NK-92 (cell line): ENCODE results near the gene DNAJB11.
"Not testable (repeated sequence)": the region's sequence is repeated elsewhere in the genome, so short reads cannot be mapped to it uniquely, and the experiment has no call there.

Experiments used
- DNase-seq: peaks from one replicate; lab custom pipeline; 2025; ENCODE audit not compliant: unreplicated experiment; lab: John Stamatoyannopoulos, UW

Gene DNAJB11

GRCh38 chr3:186570096-186570940, at the start of gene DNAJB11:
DNAJB11 (plus strand) TSS chr3:186570720; CDS start chr3:186570898, 178 bp downstream.
- DNase-seq: peak; percentile 91

- no peak for DNase-seq
Observed at GRCh38 chr3:186520957-186521842, 49.3 kb upstream of the DNAJB11 start.

- DNase-seq: no peak
Observed at GRCh38 chr3:186523022-186523421, 47.5 kb upstream of the DNAJB11 start.

GRCh38 chr3:186523434-186523833, 47.1 kb upstream of the DNAJB11 start:
- no peak for DNase-seq

- no peak for DNase-seq
Observed at GRCh38 chr3:186524616-186525015, 45.9 kb upstream of the DNAJB11 start.

GRCh38 chr3:186525369-186526255, 44.9 kb upstream of the DNAJB11 start:
- no peak for DNase-seq

- DNase-seq: no peak
Observed at GRCh38 chr3:186526256-186526606, 44.3 kb upstream of the DNAJB11 start.

- no peak for DNase-seq
Observed at GRCh38 chr3:186529201-186529999, 41.1 kb upstream of the DNAJB11 start.

- DNase-seq: no peak
Observed at GRCh38 chr3:186530415-186530814, 40.1 kb upstream of the DNAJB11 start.

GRCh38 chr3:186531694-186532093, 38.8 kb upstream of the DNAJB11 start:
- not testable (repeated sequence) for DNase-seq

- DNase-seq: no peak
Observed at GRCh38 chr3:186532598-186533072, 37.9 kb upstream of the DNAJB11 start.

- no peak for DNase-seq
Observed at GRCh38 chr3:186534113-186534669, 36.3 kb upstream of the DNAJB11 start.

- DNase-seq: no peak
Observed at GRCh38 chr3:186536883-186537844, 33.4 kb upstream of the DNAJB11 start.

- DNase-seq: no peak
Observed at GRCh38 chr3:186538779-186539178, 31.7 kb upstream of the DNAJB11 start.

- peak; percentile 33 for DNase-seq
Observed at GRCh38 chr3:186540221-186540834, 30.2 kb upstream of the DNAJB11 start.

GRCh38 chr3:186540835-186541226, 29.7 kb upstream of the DNAJB11 start:
- DNase-seq: no peak

- no peak for DNase-seq
Observed at GRCh38 chr3:186544281-186544680, 26.2 kb upstream of the DNAJB11 start, which contains the start of gene CRYGS. CRYGS (minus strand) TSS chr3:186544380; CDS start chr3:186544326, 54 bp downstream.

GRCh38 chr3:186549497-186549896, 21.0 kb upstream of the DNAJB11 start:
- no peak for DNase-seq
